Mucosa of descending colon (tissue), 3 donors: ENCODE results near the gene FAM241B. TPM values are rescaled to one million over a fixed set of nuclear protein-coding genes. Genes with fewer than 3 reads are reported as not detected.

Experiments
- ATAC-seq: fragments of 200-7000 bp; cut with Tn5 transposase; one replicate; pipeline ENCODE4 v1.9.1; 2020; ENCODE audit warnings: mild to moderate bottlenecking, moderate library complexity
- DNase-seq, 3 donors: peaks; one replicate each; pipeline ENCODE4 v3.0.0-alpha.2; 2020
- H3K36me3 ChIP-seq: fragments of 200-600 bp; one replicate; pipeline ENCODE4 v1.8.0; 2021; ENCODE audit warnings: low read depth, mild to moderate bottlenecking
- H3K4me1 ChIP-seq: fragments of 200-600 bp; one replicate; pipeline ENCODE4 v1.8.0; 2021; ENCODE audit warnings: low read depth, mild to moderate bottlenecking
- H3K4me3 ChIP-seq: fragments of 200-600 bp; one replicate; pipeline ENCODE4 v1.8.0; 2021; ENCODE audit warnings: mild to moderate bottlenecking
- H3K9me3 ChIP-seq: fragments of 200-600 bp; one replicate; pipeline ENCODE4 v1.8.0; 2021; ENCODE audit warnings: mild to moderate bottlenecking
- CTCF ChIP-seq: fragments of 200-600 bp; IDR thresholded peaks from one replicate; pipeline ENCODE4 v1.8.0; 2022; ENCODE audit warnings: antibody characterized with exemption, mild to moderate bottlenecking
- intact Hi-C, 2 donors: fragments of 100-400 bp; cut with DNase I in 1 of 2; cut with micrococcal nuclease in 1 of 2; formaldehyde crosslinking; loops; one replicate each; pipeline versions ENCODE4 v1.11.0 to v1.11.1; 2022; cut with DNase I, micrococcal nuclease
- total RNA-seq, 3 donors: library from RNA; stranded (reverse); fragmentation: NEBNext Ultra II Directional in 2 of 3; extraction: Animal tissue kit (Norgen Biotek cat#: 25700) in 2 of 3; gene quantifications; one replicate each; pipeline versions ENCODE4 v1.2.1 to v1.2.4, GENCODE V29; 2021 to 2023
- donor health status: DM: no; HTN: no; CAD: no; lungs with moderate emphysema.
- donor health status: DM: no; HTN: no; CAD: no.
- donor health status: DM: no; HTN: yes; CAD: no.

The FAM241B gene
- total RNA-seq, 3 donors from 2014 or later: 2.2 to 3.7 (median 3.5) TPM

- Histone ChIP-seq H3K9me3 (no peaks in the 10 kb centered on the region), H3K4me1 (no peaks in the 10 kb centered on the region), H3K4me3 (no peak overlapping the region), H3K36me3 (no peaks in the 10 kb centered on the region)
- DNase-seq (no peak), ATAC-seq (no peak)
- no peak for TF ChIP-seq CTCF
- intact Hi-C loops: no loop called here
Measured at GRCh38 chr10:69653561-69653960, 23.5 kb downstream of the FAM241B start.

GRCh38 chr10:69655124-69655867 is 25.2 kb downstream of the FAM241B start:
- no peak overlapping the region for H3K4me3 ChIP-seq
- H3K36me3 ChIP-seq: no peaks in the 10 kb centered on the region
- intact Hi-C loops: no loop called here
- DNase-seq (no peak), ATAC-seq (no peak)
- H3K9me3 ChIP-seq: no peaks in the 10 kb centered on the region
- no peaks in the 10 kb centered on the region for H3K4me1 ChIP-seq
- no peak for TF ChIP-seq CTCF

- H3K9me3 ChIP-seq: no peaks in the 10 kb centered on the region
- intact Hi-C loops: no loop called here
- no peaks in the 10 kb centered on the region for H3K36me3 ChIP-seq
- DNase-seq: no peak
- no peaks in the 10 kb centered on the region for H3K4me1 ChIP-seq
- no peak for TF ChIP-seq CTCF
- H3K4me3 ChIP-seq: no peak overlapping the region
- ATAC-seq: no peak
Measured at GRCh38 chr10:69655868-69656555, 26.0 kb downstream of the FAM241B start.

GRCh38 chr10:69656742-69657269 is 26.8 kb downstream of the FAM241B start:
- no peak for ATAC-seq
- Histone ChIP-seq H3K4me3 (no peak overlapping the region), H3K36me3 (no peaks in the 10 kb centered on the region), H3K9me3 (no peaks in the 10 kb centered on the region), H3K4me1 (no peaks in the 10 kb centered on the region)
- TF ChIP-seq CTCF: no peak
- DNase-seq: no peak
- intact Hi-C loops: no loop called here

GRCh38 chr10:69657430-69657829 is 27.4 kb downstream of the FAM241B start:
- intact Hi-C loops: no loop called here
- no peak overlapping the region for H3K4me3 ChIP-seq
- H3K9me3 ChIP-seq: no peaks in the 10 kb centered on the region
- no peaks in the 10 kb centered on the region for H3K36me3 ChIP-seq
- no peak for ATAC-seq
- H3K4me1 ChIP-seq: no peaks in the 10 kb centered on the region
- no peak for TF ChIP-seq CTCF
- DNase-seq: no peak
